Fibroblast of lung (primary cell): Measurements from ENCODE around the gene PPP2R5C. TPM values are rescaled to one million over a fixed set of nuclear protein-coding genes. Genes with fewer than 3 reads are reported as not detected.
A peak's percentile ranks its signal among the peaks of the same experiment; 100 is the strongest.

Source experiments
- DNase-seq, 2 donors: peaks; one replicate each; pipeline versions ENCODE4 v3.0.0 to v3.0.0-alpha.2; 2010; ENCODE audit warnings: low read depth in 2 of 2
- H2AFZ ChIP-seq: 2 replicates; pipeline ENCODE4 v1.5.1; 2012; ENCODE audit warnings: low read length, control low read depth, inconsistent platforms
- H3K27ac ChIP-seq: 2 replicates; pipeline ENCODE4 v1.5.1; 2011; ENCODE audit warnings: low read length, control low read depth; ENCODE audit not compliant: insufficient read depth
- H3K27me3 ChIP-seq: 2 replicates; pipeline ENCODE4 v1.5.1; 2011; ENCODE audit warnings: mild to moderate bottlenecking, low read length; ENCODE audit not compliant: control insufficient read depth, insufficient read depth
- H3K36me3 ChIP-seq: 2 replicates; pipeline ENCODE4 v1.5.1; 2011; ENCODE audit warnings: low read length; ENCODE audit not compliant: control insufficient read depth, insufficient read depth
- H3K4me1 ChIP-seq: 2 replicates; pipeline ENCODE4 v1.5.1; 2011; ENCODE audit warnings: low read length; ENCODE audit not compliant: control insufficient read depth, insufficient read depth; ENCODE audit errors: extremely low read depth
- H3K4me2 ChIP-seq: 2 replicates; pipeline ENCODE4 v1.5.1; 2011; ENCODE audit warnings: low read length, control low read depth; ENCODE audit not compliant: insufficient read depth; ENCODE audit errors: extremely low read depth
- H3K4me3 ChIP-seq, 4 experiments: fragments of 200-600 bp in 1 of 4; sonication (generic) in 1 of 4; replicated peaks in 1 of 4; 2 replicates each; pipeline ENCODE4 v1.5.1; 2011 to 2016; ENCODE audit warnings: low read length in 4 of 4, low read depth in 3 of 4, mild to moderate bottlenecking in 3 of 4, control low read depth in 2 of 4, inconsistent platforms in 1 of 4, mixed read lengths in 1 of 4; ENCODE audit not compliant: insufficient read depth in 1 of 4; ENCODE audit errors: control extremely low read depth in 1 of 4
- H3K79me2 ChIP-seq: 2 replicates; pipeline ENCODE4 v1.5.1; 2012; ENCODE audit warnings: mild to moderate bottlenecking, low read length, inconsistent platforms; ENCODE audit not compliant: control insufficient read depth, insufficient read depth
- H3K9ac ChIP-seq: 2 replicates; pipeline ENCODE4 v1.5.1; 2011; ENCODE audit warnings: mild to moderate bottlenecking, low read length, control low read depth; ENCODE audit not compliant: insufficient read depth
- H3K9me3 ChIP-seq: 2 replicates; pipeline ENCODE4 v1.5.1; 2012; ENCODE audit warnings: low read depth, low read length; ENCODE audit not compliant: control insufficient read depth, insufficient read depth
- H4K20me1 ChIP-seq: 2 replicates; pipeline ENCODE4 v1.5.1; 2011; ENCODE audit warnings: low read length; ENCODE audit not compliant: control insufficient read depth, insufficient read depth; ENCODE audit errors: extremely low read depth
- CTCF ChIP-seq, 2 donors: IDR thresholded peaks in 1 of 2; conservative IDR thresholded peaks in 1 of 2; 1 replicate in 1 of 2; 2 replicates in 1 of 2; pipeline ENCODE4 v1.5.1; 2011 to 2012; ENCODE audit warnings: low read length in 2 of 2, control low read depth in 1 of 2, inconsistent platforms in 1 of 2, low read depth in 1 of 2, mild to moderate bottlenecking in 1 of 2
- EZH2 ChIP-seq: IDR thresholded peaks from 2 replicates; pipeline ENCODE4 v1.5.1; 2012; ENCODE audit warnings: low read length, control low read depth, mild to moderate bottlenecking; ENCODE audit errors: missing control alignments
- polyA plus RNA-seq, 2 donors: library from polyadenylated mRNA; depleted of rRNA in 1 of 2; stranded (reverse) in 1 of 2; unstranded in 1 of 2; fragments of >200 nt; gene quantifications; 2 replicates each; pipeline ENCODE4 v1.2.1, GENCODE V29; 2011 to 2012; ENCODE audit warnings: missing spikeins in 1 of 2
- total RNA-seq: library from RNA; depleted of rRNA; stranded (reverse); fragments of >200 nt; gene quantifications from 2 replicates; pipeline ENCODE4 v1.2.1, GENCODE V29; 2014

Gene PPP2R5C
- total and polyA plus RNA-seq, 2 donors (not counting 1 experiment from before 2014, with no cell fraction given) = 86.0 to 116 TPM

- Histone ChIP-seq H3K4me3 (no peak overlapping the region), H3K27me3 (no peaks in the 10 kb centered on the region), H3K9me3 (no peaks in the 10 kb centered on the region), H3K4me1 (peaks cover 16% of the 10 kb centered on the region), H2AFZ (no peak overlapping the region), H3K9ac (no peak overlapping the region), H3K27ac (no peak overlapping the region), H3K4me2 (no peak overlapping the region), H3K79me2 (peaks cover 2% of the 10 kb centered on the region), H4K20me1 (no peaks in the 10 kb centered on the region), H3K36me3 (no peaks in the 10 kb centered on the region)
- no peak for DNase-seq
- TF ChIP-seq CTCF (conservative IDR thresholded peaks at IDR 0.05 in 1 of 2, IDR thresholded peaks at IDR 0.05 in 1 of 2; ENCODE audit: low read depth in 1 of 2, low read length in 2 of 2) (no peak), EZH2 (no peak)
Observed at GRCh38 chr14:101958418-101959180, 197.1 kb downstream of the PPP2R5C start.

GRCh38 chr14:101959277-101959676, 197.8 kb downstream of the PPP2R5C start:
- no peaks in the 10 kb centered on the region for H3K36me3 ChIP-seq
- no peak for DNase-seq
- no peak for TF ChIP-seq EZH2
- TF ChIP-seq CTCF (conservative IDR thresholded peaks at IDR 0.05 in 1 of 2, IDR thresholded peaks at IDR 0.05 in 1 of 2; ENCODE audit: low read depth in 1 of 2, low read length in 2 of 2) = no peak
- H2AFZ ChIP-seq = no peak overlapping the region
- peaks cover 21% of the 10 kb centered on the region for H3K4me1 ChIP-seq
- no peaks in the 10 kb centered on the region for H3K9me3 ChIP-seq
- H3K4me2 ChIP-seq = no peak overlapping the region
- H3K27ac ChIP-seq = no peak overlapping the region
- no peak overlapping the region for H3K4me3 ChIP-seq
- no peaks in the 10 kb centered on the region for H3K27me3 ChIP-seq
- peaks cover 3% of the 10 kb centered on the region for H3K79me2 ChIP-seq
- no peak overlapping the region for H3K9ac ChIP-seq
- H4K20me1 ChIP-seq = no peaks in the 10 kb centered on the region

- H2AFZ ChIP-seq = no peak overlapping the region
- no peaks in the 10 kb centered on the region for H3K9me3 ChIP-seq
- H3K4me1 ChIP-seq = peaks cover 21% of the 10 kb centered on the region
- H3K9ac ChIP-seq = no peak overlapping the region
- H4K20me1 ChIP-seq = no peaks in the 10 kb centered on the region
- no peak for DNase-seq
- no peak overlapping the region for H3K27ac ChIP-seq
- H3K79me2 ChIP-seq = peaks cover 11% of the 10 kb centered on the region
- H3K4me2 ChIP-seq = no peak overlapping the region
- no peak overlapping the region for H3K4me3 ChIP-seq
- H3K27me3 ChIP-seq = no peaks in the 10 kb centered on the region
- H3K36me3 ChIP-seq = no peaks in the 10 kb centered on the region
- TF ChIP-seq EZH2 (no peak), CTCF (conservative IDR thresholded peaks at IDR 0.05 in 1 of 2, IDR thresholded peaks at IDR 0.05 in 1 of 2; ENCODE audit: low read depth in 1 of 2, low read length in 2 of 2) (peak; percentile 22 to 58)
Observed at GRCh38 chr14:101960225-101960624, 198.7 kb downstream of the PPP2R5C start.
